ENCODE results near the gene IL27RA. TPM values are rescaled to one million over a fixed set of nuclear protein-coding genes. Genes with fewer than 3 reads are reported as not detected.

The IL27RA gene
- total RNA-seq, 1 experiment from 2014 or later = 14.2 TPM

- H3K36me3 ChIP-seq (ENCODE audit: low read depth, low read length) = peaks cover 20% of the 10 kb centered on the region
- H3K27me3 ChIP-seq (ENCODE audit: low read length) = no peaks in the 10 kb centered on the region
- intact Hi-C loops (cut with micrococcal nuclease) = no loop called here
- H3K27ac ChIP-seq (ENCODE audit: low read length) = no peak overlapping the region
- H3K9me2 ChIP-seq (replicated peaks; ENCODE audit: low read length) = no peaks in the 10 kb centered on the region
- CTCF ChIA-PET = no interaction called here
- no peak overlapping the region for H2AFZ ChIP-seq (ENCODE audit: low read length)
- peaks cover 7% of the 10 kb centered on the region; the same call in 1 of the 2 replicates for H3K4me1 ChIP-seq (ENCODE audit: insufficient read depth, low read length)
- ATAC-seq (no peak), DNase-seq (no peak)
- no peak for TF ChIP-seq EZH2 (IDR thresholded peaks at IDR 0.05; ENCODE audit: low read length, unreplicated experiment)
- TF ChIP-seq EZH2phosphoT487 (IDR thresholded peaks at IDR 0.05; ENCODE audit: borderline replicate concordance, low read length) = no peak
- TF ChIP-seq CTCF (conservative IDR thresholded peaks at IDR 0.05; ENCODE audit: low read depth, low read length) = no peak
- no peak overlapping the region for H3K4me2 ChIP-seq (ENCODE audit: low read length)
- H3K4me3 ChIP-seq (ENCODE audit: low read length) = no peak overlapping the region
- BruUV-seq (replicated peaks) = no TSS peak
- no peak overlapping the region for H3K9ac ChIP-seq (ENCODE audit: low read length)
- H3F3A ChIP-seq (ENCODE audit: low read length, unreplicated experiment) = no peaks in the 10 kb centered on the region
- no peaks in the 10 kb centered on the region for H4K20me1 ChIP-seq (ENCODE audit: low read length)
- H3K79me2 ChIP-seq (ENCODE audit: low read length) = no peaks in the 10 kb centered on the region
- H3K9me3 ChIP-seq (ENCODE audit: low read length) = no peaks in the 10 kb centered on the region
- POLR2A ChIA-PET (ENCODE audit: unreplicated experiment) = no interaction called here
These were observed 69.5 kb downstream of the IL27RA start for GRCh38 chr19:14101003-14101545.

GRCh38 chr19:14102102-14102696 lies 70.6 kb downstream of the IL27RA start:
- DNase-seq (peak; percentile 34), ATAC-seq (peak; percentile 43; the same call in 1 of the 2 replicates)
- Histone ChIP-seq H4K20me1 (ENCODE audit: low read length) (no peaks in the 10 kb centered on the region), H3K4me2 (ENCODE audit: low read length) (no peak overlapping the region), H3K4me1 (ENCODE audit: insufficient read depth, low read length) (peaks cover 7% of the 10 kb centered on the region; the same call in 1 of the 2 replicates), H3K9me3 (ENCODE audit: low read length) (no peaks in the 10 kb centered on the region), H3K27me3 (ENCODE audit: low read length) (no peaks in the 10 kb centered on the region), H3K9ac (ENCODE audit: low read length) (no peak overlapping the region), H3K9me2 (replicated peaks; ENCODE audit: low read length) (no peaks in the 10 kb centered on the region), H2AFZ (ENCODE audit: low read length) (no peak overlapping the region), H3K4me3 (ENCODE audit: low read length) (no peak overlapping the region), H3K27ac (ENCODE audit: low read length) (no peak overlapping the region), H3F3A (ENCODE audit: low read length, unreplicated experiment) (no peaks in the 10 kb centered on the region), H3K36me3 (ENCODE audit: low read depth, low read length) (peaks cover 20% of the 10 kb centered on the region), H3K79me2 (ENCODE audit: low read length) (no peaks in the 10 kb centered on the region)
- intact Hi-C loops (cut with micrococcal nuclease) = no loop called here
- ChIA-PET POLR2A (ENCODE audit: unreplicated experiment) (interaction anchor here (0.7 kb wide), 1 partner anchor 173 kb away, joined by 3 read pairs; no protein-coding TSS in a partner anchor), CTCF (no interaction called here)
- no TSS peak for BruUV-seq (replicated peaks)
- TF ChIP-seq CTCF (conservative IDR thresholded peaks at IDR 0.05; ENCODE audit: low read depth, low read length) = no peak
- no peak for TF ChIP-seq EZH2 (IDR thresholded peaks at IDR 0.05; ENCODE audit: low read length, unreplicated experiment)
- no peak for TF ChIP-seq EZH2phosphoT487 (IDR thresholded peaks at IDR 0.05; ENCODE audit: borderline replicate concordance, low read length)

- Histone ChIP-seq H3K4me2 (ENCODE audit: low read length) (no peak overlapping the region), H3F3A (ENCODE audit: low read length, unreplicated experiment) (no peaks in the 10 kb centered on the region), H3K36me3 (ENCODE audit: low read depth, low read length) (peaks cover 20% of the 10 kb centered on the region), H3K9me2 (replicated peaks; ENCODE audit: low read length) (no peaks in the 10 kb centered on the region), H3K9ac (ENCODE audit: low read length) (no peak overlapping the region), H3K27me3 (ENCODE audit: low read length) (no peaks in the 10 kb centered on the region), H3K4me1 (ENCODE audit: insufficient read depth, low read length) (peaks cover 7% of the 10 kb centered on the region; the same call in 1 of the 2 replicates), H3K4me3 (ENCODE audit: low read length) (no peak overlapping the region), H3K27ac (ENCODE audit: low read length) (no peak overlapping the region), H3K9me3 (ENCODE audit: low read length) (no peaks in the 10 kb centered on the region), H3K79me2 (ENCODE audit: low read length) (no peaks in the 10 kb centered on the region), H2AFZ (ENCODE audit: low read length) (no peak overlapping the region), H4K20me1 (ENCODE audit: low read length) (no peaks in the 10 kb centered on the region)
- TF ChIP-seq EZH2 (IDR thresholded peaks at IDR 0.05; ENCODE audit: low read length, unreplicated experiment) (no peak), CTCF (conservative IDR thresholded peaks at IDR 0.05; ENCODE audit: low read depth, low read length) (no peak), EZH2phosphoT487 (IDR thresholded peaks at IDR 0.05; ENCODE audit: borderline replicate concordance, low read length) (no peak)
- ChIA-PET POLR2A (ENCODE audit: unreplicated experiment) (no interaction called here), CTCF (no interaction called here)
- intact Hi-C loops (cut with micrococcal nuclease) = no loop called here
- no peak for ATAC-seq
- no TSS peak for BruUV-seq (replicated peaks)
- no peak for DNase-seq
These were observed 71.2 kb downstream of the IL27RA start for GRCh38 chr19:14102756-14103155.
